ENCODE measurements around the gene APBA2.

DNA sequence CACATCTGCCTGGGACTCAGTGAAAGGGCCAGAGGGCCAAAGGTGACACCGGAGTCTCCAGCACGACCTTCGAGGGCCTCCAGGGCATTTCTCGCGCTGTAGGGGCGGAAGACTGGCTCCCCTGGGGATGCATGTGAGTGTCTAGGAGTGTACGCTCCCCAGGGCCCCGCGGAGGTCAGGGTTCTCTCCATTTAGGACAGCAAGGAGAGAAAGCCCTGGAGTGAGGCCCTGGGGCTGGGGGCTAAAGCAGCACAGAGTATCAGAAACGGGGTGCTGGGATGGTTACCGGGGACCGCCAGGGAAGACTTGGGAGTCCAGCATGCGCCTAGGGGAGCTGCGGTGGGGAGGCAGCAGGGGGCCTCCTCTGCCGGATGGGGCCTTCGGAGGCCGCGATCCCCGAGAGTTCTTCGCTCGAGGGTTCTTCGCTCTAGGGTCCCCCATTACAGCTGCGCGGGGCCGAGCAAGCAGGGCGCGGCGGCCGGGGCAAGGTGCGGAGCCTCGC, 595 bp upstream of the APBA2 start:
- TF ChIP-seq POLR2A (IDR thresholded peaks at IDR 0.05; ENCODE audit: extremely low read depth, insufficient read length): no peak
- TF ChIP-seq, protein P1, sequence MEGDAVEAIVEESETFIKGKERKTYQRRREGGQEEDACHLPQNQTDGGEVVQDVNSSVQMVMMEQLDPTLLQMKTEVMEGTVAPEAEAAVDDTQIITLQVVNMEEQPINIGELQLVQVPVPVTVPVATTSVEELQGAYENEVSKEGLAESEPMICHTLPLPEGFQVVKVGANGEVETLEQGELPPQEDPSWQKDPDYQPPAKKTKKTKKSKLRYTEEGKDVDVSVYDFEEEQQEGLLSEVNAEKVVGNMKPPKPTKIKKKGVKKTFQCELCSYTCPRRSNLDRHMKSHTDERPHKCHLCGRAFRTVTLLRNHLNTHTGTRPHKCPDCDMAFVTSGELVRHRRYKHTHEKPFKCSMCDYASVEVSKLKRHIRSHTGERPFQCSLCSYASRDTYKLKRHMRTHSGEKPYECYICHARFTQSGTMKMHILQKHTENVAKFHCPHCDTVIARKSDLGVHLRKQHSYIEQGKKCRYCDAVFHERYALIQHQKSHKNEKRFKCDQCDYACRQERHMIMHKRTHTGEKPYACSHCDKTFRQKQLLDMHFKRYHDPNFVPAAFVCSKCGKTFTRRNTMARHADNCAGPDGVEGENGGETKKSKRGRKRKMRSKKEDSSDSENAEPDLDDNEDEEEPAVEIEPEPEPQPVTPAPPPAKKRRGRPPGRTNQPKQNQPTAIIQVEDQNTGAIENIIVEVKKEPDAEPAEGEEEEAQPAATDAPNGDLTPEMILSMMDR (IDR thresholded peaks at IDR 0.05; ENCODE audit: low read depth, low read length): no peak
- TF ChIP-seq, protein P2, sequence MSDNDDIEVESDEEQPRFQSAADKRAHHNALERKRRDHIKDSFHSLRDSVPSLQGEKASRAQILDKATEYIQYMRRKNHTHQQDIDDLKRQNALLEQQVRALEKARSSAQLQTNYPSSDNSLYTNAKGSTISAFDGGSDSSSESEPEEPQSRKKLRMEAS (IDR thresholded peaks at IDR 0.05; ENCODE audit: low read depth, low read length): no peak

Measured in NB4 (cell line).